ENCODE measurements around the gene ARHGAP23. TPM values are rescaled to one million over a fixed set of nuclear protein-coding genes. Genes with fewer than 3 reads are reported as not detected.

ARHGAP23 gene
- total RNA-seq, 1 experiment from 2014 or later = 97.9 TPM

DNA sequence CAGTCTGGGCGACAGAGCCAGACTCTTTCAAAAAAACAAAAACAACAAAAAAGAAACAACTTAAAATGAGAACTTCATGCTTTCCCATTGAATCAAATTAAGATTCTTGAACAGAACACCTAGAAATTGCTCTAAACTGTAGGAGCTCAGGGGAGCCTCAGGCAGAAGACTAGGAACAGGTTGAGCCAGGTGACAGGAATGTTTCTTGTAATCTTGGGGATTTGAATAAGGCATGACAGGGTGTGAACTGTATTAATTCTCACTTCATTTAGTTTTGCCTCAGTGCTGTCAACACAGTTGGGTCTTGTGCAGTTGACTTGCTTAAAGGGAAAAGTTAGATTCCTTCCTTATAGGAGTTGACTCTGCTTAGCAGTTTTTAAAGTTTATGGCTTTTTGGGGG, 48.8 kb upstream of the ARHGAP23 start:
- no peak overlapping the region for H2BK120ac ChIP-seq (ENCODE audit: low read depth, low read length, poor library complexity, severe bottlenecking)
- no peaks in the 10 kb centered on the region for H3K23me2 ChIP-seq (ENCODE audit: insufficient read length, low read depth, low read length, poor library complexity, severe bottlenecking)
- H3K79me2 ChIP-seq (ENCODE audit: insufficient read depth, low read length) = no peaks in the 10 kb centered on the region
- H2AK5ac ChIP-seq (ENCODE audit: insufficient read length, low read length) = no peak overlapping the region
- no peak overlapping the region for H3K4ac ChIP-seq (ENCODE audit: low read depth, low read length)
- no peaks in the 10 kb centered on the region for H3K9me3 ChIP-seq (ENCODE audit: control insufficient read depth, low read depth, low read length)
- H3K23ac ChIP-seq (ENCODE audit: insufficient read length, low read depth, low read length) = no peak overlapping the region
- H3K27me3 ChIP-seq (ENCODE audit: insufficient read depth, low read length) = no peaks in the 10 kb centered on the region
- H2AFZ ChIP-seq (ENCODE audit: low read length) = no peak overlapping the region
- no peak overlapping the region for H3K56ac ChIP-seq (ENCODE audit: insufficient read length, low read depth, low read length)
- H3K9ac ChIP-seq (ENCODE audit: extremely low read depth, insufficient read length, low read length) = no peak overlapping the region
- no peak overlapping the region for H3K4me2 ChIP-seq (ENCODE audit: insufficient read depth, insufficient read length, low read length)
- no peaks in the 10 kb centered on the region for H4K20me1 ChIP-seq (ENCODE audit: control insufficient read depth, insufficient read depth, insufficient read length)
- no peak overlapping the region for H2BK15ac ChIP-seq (ENCODE audit: low read depth, low read length)
- H3K18ac ChIP-seq (ENCODE audit: insufficient read length, low read depth, low read length) = no peak overlapping the region
- peaks cover 18 to 52% (median 34%) of the 10 kb centered on the region in 3 experiments for H3K36me3 Mint-ChIP-seq (ENCODE audit: insufficient read depth in 1 of 3, low read depth in 3 of 3)
- H2BK12ac ChIP-seq (ENCODE audit: insufficient read length, low read depth, low read length) = no peak overlapping the region
- WGBS (ENCODE audit: extremely low coverage, insufficient read length, low lambda C conversion rate) = no CpG with 5 or more reads among the region's 1 CpG
- H4K5ac ChIP-seq (ENCODE audit: insufficient read length, low read depth, low read length) = no peak overlapping the region
- no peak overlapping the region for H3K27ac ChIP-seq (ENCODE audit: insufficient read length, low read depth, low read length)
- no peak overlapping the region for H3K4me3 Mint-ChIP-seq
- no peak overlapping the region for H3T11ph ChIP-seq (ENCODE audit: low read length)
- no peak overlapping the region for H3K14ac ChIP-seq (ENCODE audit: insufficient read depth, low read length)
- H3K27ac Mint-ChIP-seq = no peak overlapping the region
- no peak for DNase-seq
- no peaks in the 10 kb centered on the region for H3K9me3 Mint-ChIP-seq
- no peak overlapping the region for H4K8ac ChIP-seq (replicated peaks; ENCODE audit: insufficient read length, low read depth, low read length)
- no peak overlapping the region for H2BK20ac ChIP-seq (ENCODE audit: low read depth, low read length, poor library complexity, severe bottlenecking)
- H3K79me1 ChIP-seq (ENCODE audit: insufficient read depth, low read depth, low read length, poor library complexity, severe bottlenecking) = no peaks in the 10 kb centered on the region
- no peak for TF ChIP-seq CTCF (conservative IDR thresholded peaks at IDR 0.05)
- H3K4me1 Mint-ChIP-seq = no peaks in the 10 kb centered on the region
- no peak overlapping the region for H4K91ac ChIP-seq (ENCODE audit: insufficient read length, low read depth, low read length)
- no peak overlapping the region for H2BK5ac ChIP-seq (ENCODE audit: insufficient read length, low read length)
- H3K4me1 ChIP-seq (ENCODE audit: insufficient read depth, low read length) = no peaks in the 10 kb centered on the region
- H3K27me3 Mint-ChIP-seq (ENCODE audit: low read depth) = no peaks in the 10 kb centered on the region
